GM19397 (cell line): ENCODE results near the gene CCDC33.
"Not testable (repeated sequence)": the region's sequence is repeated elsewhere in the genome, so short reads cannot be mapped to it uniquely, and the experiment has no call there.

Source experiments
- ATAC-seq: cut with Tn5 transposase; IDR thresholded peaks from one replicate; pipeline ENCODE4 v1.9.1; 2021; ENCODE audit warnings: mild to moderate bottlenecking, moderate library complexity; ENCODE audit not compliant: unreplicated experiment

The CCDC33 gene

GRCh38 chr15:74357514-74357913 is 121.4 kb downstream of the CCDC33 start:
- not testable (repeated sequence) for ATAC-seq

DNA sequence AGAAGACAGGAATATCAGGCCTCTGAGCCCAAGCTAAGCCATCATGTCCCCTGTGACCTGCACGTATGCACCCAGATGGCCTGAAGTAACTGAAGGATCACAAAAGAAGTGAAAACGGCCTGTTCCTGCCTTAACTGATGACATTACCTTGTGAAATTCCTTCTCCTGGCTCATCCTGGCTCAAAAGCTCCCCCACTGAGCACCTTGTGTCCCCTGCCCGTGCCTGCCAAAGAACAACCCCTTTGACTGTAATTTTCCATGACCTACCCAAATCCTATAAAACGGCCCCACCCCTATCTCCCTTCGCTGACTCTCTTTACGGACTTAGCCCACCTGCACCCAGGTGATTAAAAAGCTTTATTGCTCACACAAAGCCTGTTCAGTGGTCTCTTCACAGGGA is 123.2 kb downstream of the CCDC33 start:
- not testable (repeated sequence) for ATAC-seq

DNA sequence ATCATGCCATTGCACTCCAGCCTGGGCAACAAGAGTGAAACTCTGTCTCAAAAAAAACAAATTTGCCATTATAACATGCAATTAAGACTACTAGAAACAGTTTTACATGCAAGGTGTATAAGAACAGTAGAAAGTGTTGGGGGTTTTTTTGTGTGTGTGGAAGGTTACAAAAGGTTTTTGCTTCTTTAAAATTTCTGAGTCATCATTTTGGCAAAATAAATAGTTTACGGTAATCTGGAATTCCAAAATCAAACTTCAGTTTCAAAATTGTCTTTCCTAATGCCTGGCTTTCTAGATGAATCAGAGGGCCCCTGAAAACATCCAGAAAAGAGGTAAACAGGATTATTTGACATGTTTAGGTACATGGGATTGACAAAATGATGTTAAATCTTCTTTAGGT is 124.7 kb downstream of the CCDC33 start:
- ATAC-seq, result not testable (repeated sequence)

- no peak for ATAC-seq
These were observed 126.4 kb downstream of the CCDC33 start for GRCh38 chr15:74362482-74362881.

- no peak for ATAC-seq
These were observed 128.9 kb downstream of the CCDC33 start for GRCh38 chr15:74364936-74365597.

GRCh38 chr15:74365598-74366445 is 129.7 kb downstream of the CCDC33 start:
- ATAC-seq, result no peak

DNA sequence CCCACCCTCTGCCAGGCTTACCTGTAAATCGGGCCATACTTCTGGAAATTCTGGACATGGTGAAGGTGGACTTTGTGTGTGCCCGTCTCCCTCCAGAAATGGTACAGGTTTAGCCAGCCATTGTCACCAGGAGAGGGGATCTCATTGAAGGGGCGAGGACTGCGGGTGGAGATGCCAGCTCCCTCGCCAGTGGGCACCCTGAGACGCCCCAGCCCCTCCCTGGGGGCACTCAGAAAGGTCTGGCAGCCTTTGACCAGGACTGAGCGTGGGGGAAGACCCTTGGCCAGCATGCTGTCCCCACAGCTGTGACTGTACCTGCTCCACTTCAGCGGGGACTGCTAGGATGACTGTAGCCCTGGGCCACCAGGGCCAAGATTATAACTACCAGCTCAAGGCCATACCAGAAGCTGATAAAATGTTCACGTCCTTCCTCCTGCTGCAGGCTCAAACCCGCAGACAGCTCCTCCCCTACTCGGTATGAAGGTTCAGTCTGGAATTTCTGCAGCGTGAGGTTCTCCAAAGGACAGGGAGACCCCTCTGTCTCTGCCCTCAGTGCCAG is 131.2 kb downstream of the CCDC33 start, which contains the start of gene CYP11A1:
TSS of gene CYP11A1 (minus strand) at position 351 of the 559 bp plus-strand sequence. CDS start at position 290, 61 bp downstream.
- ATAC-seq, result no peak

GRCh38 chr15:74368121-74368520 is 132.0 kb downstream of the CCDC33 start:
- ATAC-seq, result no peak

DNA sequence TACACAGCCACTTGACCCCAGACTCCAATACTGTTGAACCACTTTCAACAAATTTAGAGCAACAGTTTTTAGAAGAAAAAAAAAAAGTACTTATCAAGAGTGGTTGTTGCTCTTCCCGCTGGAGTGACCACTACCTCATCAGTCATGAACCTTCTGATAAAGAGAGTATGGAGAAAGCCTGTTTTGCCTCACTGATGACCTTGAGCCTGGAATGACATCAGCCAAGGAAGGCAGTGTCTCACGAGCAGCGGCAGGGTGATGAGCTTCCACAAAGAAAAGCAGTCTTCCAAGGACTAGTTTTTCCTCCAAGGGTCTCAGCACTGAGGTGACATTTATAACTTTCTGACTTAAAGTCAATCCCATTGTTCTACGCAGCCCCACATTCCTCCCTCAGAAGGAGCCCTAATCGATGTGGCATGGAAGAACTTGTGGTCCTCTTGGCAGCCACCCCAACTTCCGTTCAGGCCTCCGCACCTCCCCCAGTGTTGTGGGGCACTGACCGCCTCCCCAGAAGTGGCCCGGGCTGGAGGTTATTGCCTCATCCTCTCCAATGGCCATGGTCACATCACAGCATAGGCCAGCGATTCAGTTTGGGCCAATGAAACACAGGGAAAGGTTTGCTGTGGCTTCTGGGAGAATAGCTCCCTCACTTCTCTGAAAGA is 133.1 kb downstream of the CCDC33 start:
- ATAC-seq, result no peak

DNA sequence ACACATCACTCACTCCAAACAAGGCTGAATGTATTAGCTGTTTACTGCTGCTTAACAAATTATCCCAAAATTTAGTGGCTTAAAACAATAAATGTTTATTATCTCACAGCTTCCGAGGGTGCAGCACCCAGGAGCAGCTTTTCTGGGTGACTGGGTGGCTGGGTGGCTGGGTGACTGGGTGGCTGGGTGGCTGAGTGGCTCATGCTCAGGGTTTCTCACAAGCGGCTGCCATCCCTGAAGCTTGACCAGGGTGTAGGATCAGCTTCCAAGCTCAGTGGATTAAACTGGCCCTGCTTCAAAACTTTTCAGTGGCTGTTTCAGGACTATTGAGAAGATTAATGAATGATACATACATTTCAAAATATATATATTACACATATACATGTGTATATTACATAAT is 133.6 kb downstream of the CCDC33 start:
- no peak for ATAC-seq

DNA sequence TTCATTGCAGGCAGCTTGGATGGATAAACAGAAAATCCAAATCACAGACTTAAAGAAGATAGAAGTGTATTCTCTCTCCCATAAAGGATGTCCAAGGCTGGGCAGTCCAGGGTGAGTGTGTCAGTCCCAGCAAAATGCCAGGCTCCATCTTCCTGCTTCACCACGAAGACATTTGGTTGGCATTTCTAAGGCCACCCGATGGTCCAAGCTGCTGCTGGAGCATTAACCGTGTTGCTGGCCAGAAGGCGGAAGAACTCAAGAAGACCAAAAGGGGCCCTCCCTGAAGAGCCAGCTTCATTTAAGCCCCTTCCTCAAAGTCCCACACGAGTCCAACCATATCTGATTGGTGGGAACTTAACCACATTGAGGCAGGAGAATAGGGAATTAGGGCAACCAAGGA is 134.3 kb downstream of the CCDC33 start:
- no peak for ATAC-seq

GRCh38 chr15:74373056-74373650 is 137.0 kb downstream of the CCDC33 start:
- ATAC-seq, result no peak

- ATAC-seq, result peak; percentile 77
These were observed 137.9 kb downstream of the CCDC33 start for GRCh38 chr15:74373731-74374647.

- peak; percentile 16 for ATAC-seq
These were observed 138.6 kb downstream of the CCDC33 start for GRCh38 chr15:74374648-74375302.

GRCh38 chr15:74375303-74375693 is 139.2 kb downstream of the CCDC33 start:
- ATAC-seq, result no peak

GRCh38 chr15:74376226-74376625 is 140.1 kb downstream of the CCDC33 start:
- no peak for ATAC-seq

DNA sequence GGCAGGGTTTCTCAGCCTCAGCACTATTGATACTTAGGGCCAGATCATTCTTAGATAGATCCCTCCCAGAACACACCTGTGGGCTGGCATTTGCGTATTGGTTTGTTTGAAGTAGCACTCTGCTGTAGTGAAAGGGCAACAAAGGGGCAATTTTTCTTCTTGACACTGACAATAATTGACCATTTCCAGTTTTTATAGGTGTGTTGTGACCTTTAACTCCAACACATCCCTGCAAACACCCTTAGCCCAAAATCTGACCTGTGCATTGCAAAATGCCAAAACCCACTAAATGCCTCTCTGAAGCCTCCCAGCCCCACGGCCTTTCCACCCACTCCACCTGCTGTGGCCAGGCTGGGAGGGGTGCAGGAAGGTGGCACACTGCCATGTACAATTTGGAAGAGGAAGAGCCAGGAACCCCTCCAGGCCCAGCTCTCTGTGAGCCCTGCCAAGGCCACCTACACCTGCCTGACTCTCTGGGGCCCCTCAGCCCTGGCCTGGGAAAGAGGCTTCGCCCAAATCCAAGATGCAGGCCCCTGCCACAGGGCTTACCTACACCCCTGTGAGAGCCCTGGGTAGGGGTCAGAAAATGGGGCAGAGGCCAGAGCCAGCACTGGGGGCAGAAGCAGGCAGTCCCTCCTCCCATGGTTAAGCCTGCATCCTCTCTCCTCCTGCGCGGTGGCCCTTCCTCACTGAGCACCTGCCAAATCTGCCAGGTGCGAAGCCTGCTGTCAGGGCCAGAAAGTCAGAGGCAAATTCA is 140.9 kb downstream of the CCDC33 start:
- no peak for ATAC-seq
